COLO829 (cell line): ENCODE results near the gene CLUH.

Source experiments
- DNase-seq: peaks from one replicate; pipeline ENCODE4 v3.0.0; 2012; ENCODE audit warnings: low spot score

The CLUH gene, protein sequence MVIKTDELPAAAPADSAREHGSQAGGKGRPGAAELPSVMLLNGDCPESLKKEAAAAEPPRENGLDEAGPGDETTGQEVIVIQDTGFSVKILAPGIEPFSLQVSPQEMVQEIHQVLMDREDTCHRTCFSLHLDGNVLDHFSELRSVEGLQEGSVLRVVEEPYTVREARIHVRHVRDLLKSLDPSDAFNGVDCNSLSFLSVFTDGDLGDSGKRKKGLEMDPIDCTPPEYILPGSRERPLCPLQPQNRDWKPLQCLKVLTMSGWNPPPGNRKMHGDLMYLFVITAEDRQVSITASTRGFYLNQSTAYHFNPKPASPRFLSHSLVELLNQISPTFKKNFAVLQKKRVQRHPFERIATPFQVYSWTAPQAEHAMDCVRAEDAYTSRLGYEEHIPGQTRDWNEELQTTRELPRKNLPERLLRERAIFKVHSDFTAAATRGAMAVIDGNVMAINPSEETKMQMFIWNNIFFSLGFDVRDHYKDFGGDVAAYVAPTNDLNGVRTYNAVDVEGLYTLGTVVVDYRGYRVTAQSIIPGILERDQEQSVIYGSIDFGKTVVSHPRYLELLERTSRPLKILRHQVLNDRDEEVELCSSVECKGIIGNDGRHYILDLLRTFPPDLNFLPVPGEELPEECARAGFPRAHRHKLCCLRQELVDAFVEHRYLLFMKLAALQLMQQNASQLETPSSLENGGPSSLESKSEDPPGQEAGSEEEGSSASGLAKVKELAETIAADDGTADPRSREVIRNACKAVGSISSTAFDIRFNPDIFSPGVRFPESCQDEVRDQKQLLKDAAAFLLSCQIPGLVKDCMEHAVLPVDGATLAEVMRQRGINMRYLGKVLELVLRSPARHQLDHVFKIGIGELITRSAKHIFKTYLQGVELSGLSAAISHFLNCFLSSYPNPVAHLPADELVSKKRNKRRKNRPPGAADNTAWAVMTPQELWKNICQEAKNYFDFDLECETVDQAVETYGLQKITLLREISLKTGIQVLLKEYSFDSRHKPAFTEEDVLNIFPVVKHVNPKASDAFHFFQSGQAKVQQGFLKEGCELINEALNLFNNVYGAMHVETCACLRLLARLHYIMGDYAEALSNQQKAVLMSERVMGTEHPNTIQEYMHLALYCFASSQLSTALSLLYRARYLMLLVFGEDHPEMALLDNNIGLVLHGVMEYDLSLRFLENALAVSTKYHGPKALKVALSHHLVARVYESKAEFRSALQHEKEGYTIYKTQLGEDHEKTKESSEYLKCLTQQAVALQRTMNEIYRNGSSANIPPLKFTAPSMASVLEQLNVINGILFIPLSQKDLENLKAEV (N-terminal part only)

DNA sequence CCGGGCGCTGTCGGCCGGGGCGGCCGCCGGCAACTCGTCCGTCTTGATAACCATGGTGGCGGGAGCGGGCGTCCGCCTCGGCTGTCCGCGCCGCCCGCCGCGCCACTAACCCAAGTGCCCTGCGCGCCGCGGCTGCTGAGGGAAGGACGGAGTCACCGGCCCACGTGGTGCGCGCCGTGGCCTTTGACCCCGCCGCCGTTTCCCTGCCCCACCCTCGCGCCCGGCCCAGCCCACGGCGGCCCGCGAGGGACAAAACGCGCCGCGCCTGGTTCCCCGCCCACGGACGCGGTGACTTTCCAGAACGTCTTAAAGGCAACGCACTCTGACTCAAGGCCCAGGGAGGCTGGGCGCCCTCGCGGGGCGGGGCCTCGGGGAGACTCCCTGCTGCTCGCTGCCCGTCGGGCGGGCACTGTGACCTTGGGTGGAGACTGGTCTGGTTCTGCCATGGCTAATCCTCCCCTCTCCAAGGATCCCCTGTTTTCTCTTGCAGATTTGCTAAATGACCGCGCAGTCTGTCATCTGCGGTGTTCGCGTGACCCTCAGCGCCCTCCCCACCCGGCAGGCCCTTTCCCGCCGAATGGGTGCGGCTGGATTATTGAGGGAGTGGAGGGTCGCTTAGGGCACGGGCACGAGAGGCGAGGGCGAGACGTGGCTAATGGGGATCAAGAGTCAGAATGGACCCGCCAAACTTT, at the start of gene CLUH:
Gene CLUH, minus strand, starts transcription at position 157 of the 692 bp plus-strand sequence. Its CDS starts 103 bp downstream, at position 54.
- peak; percentile 96 for DNase-seq

GRCh38 chr17:2758870-2759269, 47.3 kb upstream of the CLUH start:
- DNase-seq = no peak

GRCh38 chr17:2755891-2756724, 44.5 kb upstream of the CLUH start:
- DNase-seq = no peak

- no peak for DNase-seq
Measured at GRCh38 chr17:2751491-2751890, 39.9 kb upstream of the CLUH start.

- DNase-seq = no peak
Measured at GRCh38 chr17:2750721-2751120, 39.2 kb upstream of the CLUH start.

DNA sequence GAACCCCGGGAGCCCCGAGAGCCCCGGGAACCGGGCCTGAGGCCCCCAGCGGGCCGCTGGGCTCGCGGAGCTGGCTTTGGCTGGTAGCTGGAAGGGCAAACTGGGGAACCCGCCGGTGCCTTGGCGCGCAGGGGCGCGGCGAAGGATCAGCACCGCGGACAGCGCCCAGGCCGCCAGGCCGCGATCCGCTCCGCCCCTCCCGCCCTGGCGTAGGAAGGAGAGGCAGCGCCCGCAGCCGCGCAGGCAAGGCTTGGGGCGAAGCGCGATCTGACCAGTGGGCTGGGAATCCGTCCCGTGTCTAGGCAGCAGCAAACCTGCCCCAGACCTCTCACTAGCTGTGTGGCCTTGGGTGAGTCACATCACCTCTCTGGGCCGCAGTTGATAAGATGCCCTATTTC, 38.2 kb upstream of the CLUH start:
- peak; percentile 73 for DNase-seq

GRCh38 chr17:2749058-2749783, 37.7 kb upstream of the CLUH start, which contains the start of gene CCDC92B:
CCDC92B (minus strand) TSS chr17:2749652; CDS start chr17:2735145, 14,507 bp downstream.
- no peak for DNase-seq

- DNase-seq = peak; percentile 20
Measured at GRCh38 chr17:2745317-2746037, 33.9 kb upstream of the CLUH start.

DNA sequence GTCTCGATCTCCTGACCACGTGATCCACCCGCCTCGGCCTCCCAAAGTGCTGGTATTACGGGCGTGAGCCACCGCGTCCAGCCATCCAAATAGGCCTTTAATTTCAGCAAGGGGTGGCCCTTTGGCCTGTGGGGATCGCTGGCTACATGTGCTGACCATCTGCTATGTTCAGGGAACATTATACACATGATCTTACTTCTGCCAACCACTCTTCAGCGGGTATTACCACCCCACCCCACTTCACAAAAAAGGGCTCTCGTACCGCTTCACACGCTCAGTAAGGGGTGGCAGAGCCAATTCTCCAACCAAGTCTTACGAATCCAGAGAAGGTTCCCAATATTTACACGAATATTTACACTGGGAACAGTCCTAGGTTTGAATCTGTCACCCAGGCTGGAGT, 26.1 kb upstream of the CLUH start:
- no peak for DNase-seq

GRCh38 chr17:2736956-2737355, 25.4 kb upstream of the CLUH start:
- DNase-seq = no peak

DNA sequence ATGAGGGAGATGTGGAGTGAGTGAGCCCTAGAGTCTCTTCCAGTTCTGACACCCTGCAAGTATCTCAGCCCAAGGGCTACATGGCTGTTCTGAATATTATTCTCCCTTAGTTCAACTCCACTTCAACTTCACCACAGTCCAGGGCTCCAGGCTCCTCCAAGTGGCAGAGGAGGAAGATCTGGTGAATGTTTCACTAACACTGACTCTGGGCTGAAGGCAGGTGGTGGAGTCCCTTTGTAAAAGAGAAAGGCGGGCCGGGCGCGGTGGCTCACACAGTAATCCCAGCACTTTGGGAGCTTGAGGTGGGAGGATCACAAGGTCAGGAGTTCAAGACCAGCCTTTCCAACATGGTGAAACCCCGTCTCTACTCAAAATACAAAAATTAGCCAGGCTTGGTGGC, 24.3 kb upstream of the CLUH start:
- DNase-seq = no peak

DNA sequence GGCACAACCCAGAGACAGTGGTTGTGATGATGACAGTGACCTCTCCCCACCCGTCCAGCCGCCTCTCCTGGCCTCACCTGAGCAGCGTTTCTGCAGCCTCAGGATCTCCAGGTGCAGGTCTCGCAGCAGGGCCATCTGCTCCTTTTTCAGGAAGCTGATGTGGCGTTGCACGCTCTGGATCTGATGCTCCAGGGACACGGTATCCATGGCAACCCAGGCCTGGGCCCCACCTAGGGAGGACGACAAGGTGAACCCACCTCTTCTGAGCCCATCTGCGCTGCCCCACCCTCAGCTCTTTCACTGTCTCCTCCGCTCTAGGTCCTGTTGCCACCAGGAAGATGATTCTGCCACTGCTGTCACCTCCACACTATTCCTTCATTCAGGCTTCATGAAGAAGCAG, 23.4 kb upstream of the CLUH start:
- DNase-seq = no peak

- no peak for DNase-seq
Measured at GRCh38 chr17:2731807-2732206, 20.2 kb upstream of the CLUH start.

- DNase-seq = no peak
Measured at GRCh38 chr17:2730764-2731353, 19.3 kb upstream of the CLUH start.

GRCh38 chr17:2724784-2725164, 13.2 kb upstream of the CLUH start:
- no peak for DNase-seq

DNA sequence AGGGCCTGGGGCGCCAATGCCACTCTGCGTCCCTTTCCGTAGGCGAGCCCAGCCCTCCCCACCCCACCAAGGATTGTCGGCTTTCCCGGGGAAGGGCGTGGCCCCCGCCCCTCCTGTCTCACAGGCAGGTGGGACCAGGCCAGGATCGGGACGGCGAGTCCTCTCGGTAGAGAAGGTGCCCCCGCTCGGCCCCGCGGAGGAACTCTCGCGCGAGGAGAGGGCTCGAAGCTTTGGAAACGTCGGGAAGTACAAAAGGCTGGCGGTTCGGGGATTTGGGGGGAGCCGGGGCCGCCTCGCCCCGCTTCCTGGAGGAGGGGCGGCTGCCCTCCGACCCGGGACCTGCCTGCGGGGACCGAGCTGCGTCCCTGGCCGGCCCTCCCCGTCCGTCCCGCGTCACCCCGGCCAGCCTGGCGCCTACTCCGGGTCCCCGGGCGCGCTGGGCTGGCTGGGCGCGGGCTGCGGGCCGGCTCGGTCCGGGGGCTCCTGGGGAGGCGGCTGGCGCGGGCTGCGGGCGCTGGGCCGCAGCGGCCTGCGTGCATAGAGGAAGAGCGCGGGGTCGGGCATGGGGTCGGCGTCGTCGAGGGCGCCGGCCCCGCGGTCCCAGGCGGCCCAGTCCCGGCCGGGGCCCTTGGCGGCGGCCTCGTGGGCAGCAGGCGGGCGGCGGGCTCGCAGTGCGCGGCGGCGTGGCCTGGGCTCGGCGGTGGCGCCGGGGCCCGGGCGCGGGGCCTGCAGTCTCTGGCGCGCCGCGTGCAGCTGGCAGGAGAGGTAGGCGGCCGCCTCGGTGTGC, 12.6 kb upstream of the CLUH start:
- no peak for DNase-seq

DNA sequence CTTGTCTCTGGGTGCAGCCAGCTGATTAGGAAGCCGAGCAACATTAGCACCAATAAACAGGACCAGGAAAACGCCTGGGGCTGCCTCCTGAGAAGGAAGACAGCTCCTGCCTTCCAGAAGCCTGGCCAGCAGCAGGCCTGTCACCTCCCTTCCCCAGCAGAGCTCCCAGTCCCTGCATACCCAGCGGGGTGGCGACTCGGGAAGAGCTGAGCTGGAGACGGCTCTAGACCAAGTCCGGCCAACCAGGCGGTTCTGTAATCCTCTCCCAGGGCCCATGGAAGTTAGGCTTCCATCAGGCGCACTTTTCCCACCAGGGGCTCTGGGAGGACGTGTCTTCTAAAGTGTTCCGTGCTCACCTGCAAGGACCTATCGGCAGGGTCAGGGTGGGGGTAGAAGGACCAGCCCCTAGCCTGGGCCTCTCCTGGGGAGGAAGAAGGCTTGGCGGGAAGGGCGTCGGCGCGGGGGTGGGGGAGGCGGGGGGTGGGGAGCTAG, 12.0 kb upstream of the CLUH start:
- no peak for DNase-seq

GRCh38 chr17:2722611-2723010, 11.0 kb upstream of the CLUH start:
- DNase-seq = no peak
